KMS-11 (cell line): ENCODE results near the gene SEL1L.
"Not testable (repeated sequence)": the region's sequence is repeated elsewhere in the genome, so short reads cannot be mapped to it uniquely, and the experiment has no call there.

Experiments used
- H2AFZ ChIP-seq: fragments of 200-600 bp; sonication (generic); 2 replicates; pipeline ENCODE4 v1.6.1; 2016; ENCODE audit warnings: antibody characterized with exemption, mixed run types, low read depth
- H3K27ac ChIP-seq: fragments of 200-600 bp; sonication (generic); 2 replicates; pipeline ENCODE4 v1.6.1; 2016; ENCODE audit warnings: mild to moderate bottlenecking, mixed run types
- H3K27me3 ChIP-seq: fragments of 200-600 bp; sonication (generic); 2 replicates; pipeline ENCODE4 v1.6.1; 2017; ENCODE audit warnings: mild to moderate bottlenecking, low read depth, mixed run types, moderate library complexity; ENCODE audit not compliant: insufficient read depth
- H3K36me3 ChIP-seq: fragments of 200-600 bp; sonication (generic); 2 replicates; pipeline ENCODE4 v1.6.1; 2017; ENCODE audit warnings: mild to moderate bottlenecking, mixed run types; ENCODE audit not compliant: insufficient read depth
- H3K4me1 ChIP-seq: fragments of 200-600 bp; sonication (generic); 2 replicates; pipeline ENCODE4 v1.6.1; 2016; ENCODE audit warnings: mild to moderate bottlenecking, low read depth, mixed run types; ENCODE audit not compliant: poor library complexity, severe bottlenecking
- H3K4me2 ChIP-seq: fragments of 200-600 bp; sonication (generic); 2 replicates; pipeline ENCODE4 v1.7.0; 2016; ENCODE audit warnings: mild to moderate bottlenecking, mixed run types
- H3K4me3 ChIP-seq: fragments of 200-600 bp; sonication (generic); IDR thresholded peaks from 2 replicates; pipeline ENCODE4 v1.6.1; 2017; ENCODE audit warnings: low read depth, low read length, mixed read lengths; ENCODE audit not compliant: insufficient read depth
- H3K79me2 ChIP-seq: fragments of 200-600 bp; sonication (generic); 2 replicates; pipeline ENCODE4 v1.6.1; 2016; ENCODE audit warnings: low read depth, mixed run types; ENCODE audit not compliant: insufficient read depth
- H3K9ac ChIP-seq: fragments of 200-600 bp; sonication (generic); 2 replicates; pipeline ENCODE4 v1.6.1; 2016; ENCODE audit warnings: mild to moderate bottlenecking, mixed run types
- H4K20me1 ChIP-seq: fragments of 200-600 bp; sonication (generic); 2 replicates; pipeline ENCODE4 v1.6.1; 2016; ENCODE audit warnings: mild to moderate bottlenecking, mixed run types; ENCODE audit not compliant: insufficient read depth
- TF ChIP-seq, protein P1 (sequence below): fragments of 200-600 bp; sonication (generic); conservative IDR thresholded peaks from 2 replicates; pipeline ENCODE4 v1.6.1; 2017; ENCODE audit warnings: low read depth, mild to moderate bottlenecking, antibody characterized with exemption, low read length, moderate library complexity, mixed read lengths

SEL1L gene

GRCh38 chr14:81519200-81520011 is 14.2 kb downstream of the SEL1L start:
- Histone ChIP-seq H3K27me3 (no peaks in the 10 kb centered on the region), H3K9ac (no peak overlapping the region), H3K27ac (no peak overlapping the region), H2AFZ (no peak overlapping the region), H4K20me1 (no peaks in the 10 kb centered on the region), H3K79me2 (peaks cover 10% of the 10 kb centered on the region; the same call in 1 of the 2 replicates), H3K4me1 (peaks cover 22% of the 10 kb centered on the region), H3K4me2 (no peak overlapping the region), H3K4me3 (no peak overlapping the region), H3K36me3 (no peaks in the 10 kb centered on the region)
- TF ChIP-seq, protein P1, sequence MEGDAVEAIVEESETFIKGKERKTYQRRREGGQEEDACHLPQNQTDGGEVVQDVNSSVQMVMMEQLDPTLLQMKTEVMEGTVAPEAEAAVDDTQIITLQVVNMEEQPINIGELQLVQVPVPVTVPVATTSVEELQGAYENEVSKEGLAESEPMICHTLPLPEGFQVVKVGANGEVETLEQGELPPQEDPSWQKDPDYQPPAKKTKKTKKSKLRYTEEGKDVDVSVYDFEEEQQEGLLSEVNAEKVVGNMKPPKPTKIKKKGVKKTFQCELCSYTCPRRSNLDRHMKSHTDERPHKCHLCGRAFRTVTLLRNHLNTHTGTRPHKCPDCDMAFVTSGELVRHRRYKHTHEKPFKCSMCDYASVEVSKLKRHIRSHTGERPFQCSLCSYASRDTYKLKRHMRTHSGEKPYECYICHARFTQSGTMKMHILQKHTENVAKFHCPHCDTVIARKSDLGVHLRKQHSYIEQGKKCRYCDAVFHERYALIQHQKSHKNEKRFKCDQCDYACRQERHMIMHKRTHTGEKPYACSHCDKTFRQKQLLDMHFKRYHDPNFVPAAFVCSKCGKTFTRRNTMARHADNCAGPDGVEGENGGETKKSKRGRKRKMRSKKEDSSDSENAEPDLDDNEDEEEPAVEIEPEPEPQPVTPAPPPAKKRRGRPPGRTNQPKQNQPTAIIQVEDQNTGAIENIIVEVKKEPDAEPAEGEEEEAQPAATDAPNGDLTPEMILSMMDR = no peak

DNA sequence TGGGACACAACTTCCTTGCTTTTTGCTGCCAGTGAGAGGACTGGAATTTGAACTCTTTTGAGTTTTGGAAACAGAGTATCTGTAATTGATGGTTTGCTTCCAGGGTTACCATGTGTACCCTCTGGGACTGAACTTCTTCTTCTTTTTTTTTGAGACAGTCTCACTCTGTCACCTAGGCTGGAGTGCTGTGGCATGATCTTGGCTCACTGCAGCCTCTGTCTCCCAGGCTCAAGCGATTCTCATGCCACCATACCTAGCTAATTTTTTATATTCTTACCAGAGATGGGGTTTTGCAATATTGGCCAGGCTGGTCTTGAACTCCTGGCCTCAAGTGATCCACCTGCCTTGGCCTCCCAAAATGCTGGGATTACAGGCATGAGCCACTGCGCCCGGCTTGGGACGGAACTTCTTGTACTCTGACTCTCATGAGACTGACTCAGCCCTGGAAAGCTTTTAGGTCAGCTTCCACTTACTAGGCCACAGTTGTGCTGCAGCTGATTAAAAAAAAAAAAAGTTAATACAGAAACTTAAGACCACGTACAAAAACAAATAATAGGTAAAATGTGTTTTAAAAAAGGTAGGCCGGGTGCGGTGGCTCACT is 15.8 kb downstream of the SEL1L start:
- Histone ChIP-seq H4K20me1 (no peaks in the 10 kb centered on the region), H3K27me3 (no peaks in the 10 kb centered on the region), H3K4me2 (no peak overlapping the region), H3K9ac (no peak overlapping the region), H3K36me3 (no peaks in the 10 kb centered on the region), H3K4me1 (peaks cover 11% of the 10 kb centered on the region), H3K79me2 (no peaks in the 10 kb centered on the region), H2AFZ (no peak overlapping the region), H3K27ac (no peak overlapping the region), H3K4me3 (no peak overlapping the region)
- TF ChIP-seq, protein P1 = no peak

DNA sequence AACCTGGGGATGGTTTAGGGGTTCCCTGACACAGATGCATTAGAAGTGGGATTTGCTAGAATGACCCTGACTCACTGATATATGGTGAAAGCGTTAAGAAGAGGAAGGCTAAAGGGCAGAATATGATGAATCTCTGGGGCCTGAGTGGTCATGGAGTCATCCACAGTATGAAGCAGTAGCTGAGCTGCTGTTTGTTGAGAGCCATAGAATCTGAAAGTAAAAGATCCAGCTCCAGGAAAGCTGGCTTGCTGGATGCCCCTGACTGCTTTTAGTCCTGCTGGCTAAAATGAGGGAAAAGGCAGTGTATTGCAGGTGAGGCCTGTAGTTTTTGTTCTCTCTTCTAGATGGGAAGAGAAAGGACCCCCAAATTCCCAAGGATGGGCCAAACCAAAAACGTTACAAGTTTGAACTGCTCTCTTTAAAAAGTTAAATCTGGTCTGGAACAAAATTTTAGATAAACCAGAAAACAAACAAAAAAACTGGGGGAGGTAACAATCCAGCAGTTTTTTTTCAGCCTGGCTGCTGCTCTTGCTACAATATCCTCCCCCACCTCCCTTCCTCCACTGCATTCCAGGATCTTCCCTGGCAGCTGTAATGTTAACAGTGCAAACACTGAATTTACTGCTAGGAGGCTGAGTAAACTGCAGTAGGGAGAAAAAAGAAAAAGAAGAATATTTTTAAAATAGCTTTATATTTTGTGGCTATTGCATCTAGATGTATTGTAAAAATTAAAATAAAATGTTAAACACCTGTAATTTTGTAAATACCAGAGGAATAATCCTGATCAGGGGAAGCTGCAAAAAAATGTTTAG is 16.5 kb downstream of the SEL1L start:
- no peaks in the 10 kb centered on the region for H3K27me3 ChIP-seq
- TF ChIP-seq, protein P1 = no peak
- H3K4me1 ChIP-seq = peaks cover 14% of the 10 kb centered on the region
- H3K4me2 ChIP-seq = no peak overlapping the region
- H3K9ac ChIP-seq = no peak overlapping the region
- H3K36me3 ChIP-seq = no peaks in the 10 kb centered on the region
- no peak overlapping the region for H3K4me3 ChIP-seq
- H3K79me2 ChIP-seq = no peaks in the 10 kb centered on the region
- no peak overlapping the region for H2AFZ ChIP-seq
- H4K20me1 ChIP-seq = no peaks in the 10 kb centered on the region
- H3K27ac ChIP-seq = no peak overlapping the region

DNA sequence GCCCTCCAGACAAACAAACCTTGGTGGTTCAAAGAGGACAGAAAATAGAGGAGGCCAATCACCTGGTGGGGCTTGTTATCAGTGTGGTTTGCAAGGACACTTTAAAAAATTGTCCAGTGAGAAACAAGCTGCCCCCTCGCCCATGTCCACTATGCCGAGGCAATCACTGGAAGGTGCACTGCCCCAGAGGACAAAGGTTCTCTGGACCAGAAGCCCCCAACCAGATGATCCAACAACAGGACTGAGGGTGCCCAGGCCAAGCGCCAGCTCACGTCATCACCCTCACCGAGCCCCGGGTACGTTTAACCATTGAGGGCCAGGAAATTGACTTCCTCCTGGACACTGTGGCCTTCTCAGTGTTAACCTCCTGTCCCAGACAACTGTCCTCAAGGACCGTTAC is 17.7 kb downstream of the SEL1L start:
- not testable (repeated sequence) for H3K27ac ChIP-seq, H2AFZ ChIP-seq, H3K9ac ChIP-seq, H3K27me3 ChIP-seq, H4K20me1 ChIP-seq, H3K36me3 ChIP-seq, H3K79me2 ChIP-seq, H3K4me3 ChIP-seq, H3K4me2 ChIP-seq
- H3K4me1 ChIP-seq = peaks cover 17% of the 10 kb centered on the region

- H3K9ac ChIP-seq, H3K79me2 ChIP-seq, H3K27me3 ChIP-seq, H2AFZ ChIP-seq, H3K4me2 ChIP-seq, H3K27ac ChIP-seq, H4K20me1 ChIP-seq, H3K4me3 ChIP-seq, H3K36me3 ChIP-seq: not testable (repeated sequence)
- peaks cover 24% of the 10 kb centered on the region for H3K4me1 ChIP-seq
These were observed 20.8 kb downstream of the SEL1L start for GRCh38 chr14:81512826-81513225.
